Testis (tissue), 2 donors: Measurements from ENCODE around the gene PLCB1.

Experiments used
- CTCF ChIP-seq, 3 experiments: fragments of 450-650 bp in 2 of 3; fragments of 200-600 bp in 1 of 3; sonication (generic) in 1 of 3; IDR thresholded peaks; one replicate each; pipeline ENCODE4 v1.5.1; 2016 to 2019; ENCODE audit warnings: antibody characterized with exemption in 3 of 3, mild to moderate bottlenecking in 2 of 3, moderate library complexity in 1 of 3
- POLR2A ChIP-seq: fragments of 450-650 bp; IDR thresholded peaks from one replicate; pipeline ENCODE4 v1.6.1; 2017; ENCODE audit warnings: antibody characterized with exemption, mild to moderate bottlenecking, moderate library complexity

GRCh38 chr20:8254911-8255582, 123.0 kb downstream of the PLCB1 start:
- TF ChIP-seq POLR2A (no peak), CTCF (IDR thresholded peaks at IDR 0.05) (no peak)
